NCI-H1417 treated with DMSO at 0.1 percent for 48 hours (cell line): ENCODE results near the gene CAPN12.

Source experiments
- DNase-seq: peaks from one replicate; lab custom pipeline; 2025; lab: John Stamatoyannopoulos, UW

CAPN12 gene

GRCh38 chr19:38709671-38710415 is 34.4 kb downstream of the CAPN12 start:
- DNase-seq, result no peak

DNA sequence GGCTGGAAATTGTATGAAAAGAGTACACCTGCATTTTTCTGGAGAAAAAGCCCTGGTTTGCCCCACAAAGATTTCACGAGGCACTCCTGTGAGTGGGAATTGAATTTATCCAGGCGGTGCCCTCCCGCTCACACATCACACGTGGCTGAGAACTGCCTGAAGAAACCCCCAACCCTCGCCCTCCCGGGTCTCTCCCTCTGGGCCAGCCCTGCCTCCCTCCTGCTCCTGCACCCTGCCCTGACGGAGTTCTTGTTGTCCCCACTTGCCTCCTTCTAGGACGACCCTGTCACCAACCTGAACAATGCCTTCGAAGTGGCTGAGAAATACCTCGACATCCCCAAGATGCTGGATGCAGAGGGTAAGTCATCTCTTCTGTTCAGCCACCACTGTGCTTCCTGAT is 35.2 kb downstream of the CAPN12 start:
- no peak for DNase-seq

DNA sequence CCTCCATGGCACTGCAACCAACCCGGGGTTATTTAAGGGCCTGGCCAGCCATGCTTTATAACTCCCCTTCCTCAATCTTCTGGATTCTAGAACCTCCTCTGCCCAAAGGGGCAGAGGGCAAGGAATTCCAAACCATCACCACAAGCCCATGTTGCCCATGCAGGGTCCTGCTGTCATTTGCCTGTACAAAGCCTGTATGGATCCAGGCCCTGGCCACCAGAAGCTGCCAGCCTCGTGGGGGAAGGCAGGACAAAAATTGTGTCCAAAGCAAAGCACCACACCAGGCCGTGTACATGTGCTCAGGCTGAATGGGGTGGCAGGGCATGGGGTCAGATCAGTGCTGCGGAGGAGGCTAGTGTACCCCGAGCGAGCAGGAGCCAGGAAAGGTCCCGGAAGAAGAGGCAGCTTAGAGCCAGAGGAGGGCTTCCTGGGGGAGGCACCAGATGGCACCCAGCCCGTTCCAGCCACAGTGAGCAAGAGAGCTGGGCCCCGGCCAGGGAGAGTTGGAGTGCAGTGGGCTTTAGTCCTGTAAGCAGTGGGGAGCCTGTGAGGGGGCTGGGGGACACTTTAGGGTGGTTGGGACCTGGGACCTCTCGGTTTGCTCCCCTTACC is 35.8 kb downstream of the CAPN12 start:
- DNase-seq, result no peak

GRCh38 chr19:38707512-38708114 is 36.7 kb downstream of the CAPN12 start:
- no peak for DNase-seq

DNA sequence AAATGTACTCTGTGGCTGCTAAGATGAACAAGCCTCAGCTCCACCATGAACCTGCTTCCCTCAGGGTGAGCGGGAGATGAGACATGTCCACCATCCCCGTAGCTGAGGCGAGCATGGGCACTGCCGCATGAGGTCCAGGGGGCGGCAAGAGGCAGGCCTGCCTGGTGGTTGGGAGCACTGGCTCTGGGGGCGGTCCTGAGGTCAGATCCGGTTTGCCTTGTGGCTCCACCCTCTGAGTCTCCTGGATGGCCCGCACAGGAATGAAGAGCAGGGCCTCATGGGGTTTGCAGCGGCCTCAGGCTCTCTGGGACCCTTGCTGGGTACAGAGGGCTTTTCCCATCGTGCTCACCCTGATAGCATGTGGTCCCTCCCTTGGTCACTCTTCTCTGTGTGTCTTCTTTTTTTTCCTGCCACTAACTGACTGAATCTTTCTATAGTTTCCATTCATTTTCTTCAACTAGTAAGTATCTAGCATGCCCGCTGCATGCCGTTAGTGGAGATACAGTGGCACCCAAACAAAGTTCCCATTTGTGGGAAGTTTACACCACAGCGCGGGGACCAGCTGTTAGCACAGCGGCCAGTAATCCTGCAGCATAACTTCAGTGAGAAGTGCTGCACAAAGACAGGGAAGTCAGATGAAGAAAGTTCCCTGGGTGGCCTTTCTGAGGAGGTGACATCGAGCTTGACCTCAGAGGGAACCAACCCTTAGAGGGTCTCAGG is 37.3 kb downstream of the CAPN12 start:
- DNase-seq, result no peak

GRCh38 chr19:38705197-38706019 is 38.9 kb downstream of the CAPN12 start:
- DNase-seq, result no peak

- no peak for DNase-seq
Observed at GRCh38 chr19:38704488-38705026, 39.7 kb downstream of the CAPN12 start.

- DNase-seq, result no peak
Observed at GRCh38 chr19:38703509-38703908, 40.8 kb downstream of the CAPN12 start.

- DNase-seq, result no peak
Observed at GRCh38 chr19:38702278-38702677, 42.0 kb downstream of the CAPN12 start.

DNA sequence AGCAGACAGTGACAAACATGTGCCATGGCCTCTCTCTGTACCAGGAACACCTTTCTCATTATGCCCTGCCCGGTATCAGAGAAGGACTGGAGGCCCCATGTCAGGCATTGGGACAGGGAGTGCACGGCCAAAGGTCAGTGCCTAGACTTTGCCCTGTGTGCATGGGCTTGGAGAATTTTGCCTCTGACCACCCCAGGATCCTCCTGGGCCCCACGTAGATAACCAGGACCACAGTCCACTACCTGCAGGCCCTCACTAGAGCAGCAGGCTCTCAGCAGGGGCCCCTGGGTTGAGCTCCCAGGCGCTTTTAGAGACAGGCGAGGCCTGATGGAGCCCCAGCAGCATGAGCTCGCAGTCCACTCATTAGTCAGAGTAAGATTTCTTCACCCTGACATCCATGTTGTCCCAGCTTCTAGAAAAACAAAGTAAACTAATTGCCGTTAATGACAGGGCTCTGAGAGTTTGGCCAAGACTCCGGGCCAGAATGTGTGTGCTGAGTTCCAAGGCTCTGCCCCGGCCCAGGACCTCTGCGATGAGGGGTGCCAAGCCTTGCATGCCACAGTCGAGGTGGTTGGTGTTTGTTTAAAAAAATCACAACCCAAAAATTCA is 42.7 kb downstream of the CAPN12 start:
- no peak for DNase-seq

DNA sequence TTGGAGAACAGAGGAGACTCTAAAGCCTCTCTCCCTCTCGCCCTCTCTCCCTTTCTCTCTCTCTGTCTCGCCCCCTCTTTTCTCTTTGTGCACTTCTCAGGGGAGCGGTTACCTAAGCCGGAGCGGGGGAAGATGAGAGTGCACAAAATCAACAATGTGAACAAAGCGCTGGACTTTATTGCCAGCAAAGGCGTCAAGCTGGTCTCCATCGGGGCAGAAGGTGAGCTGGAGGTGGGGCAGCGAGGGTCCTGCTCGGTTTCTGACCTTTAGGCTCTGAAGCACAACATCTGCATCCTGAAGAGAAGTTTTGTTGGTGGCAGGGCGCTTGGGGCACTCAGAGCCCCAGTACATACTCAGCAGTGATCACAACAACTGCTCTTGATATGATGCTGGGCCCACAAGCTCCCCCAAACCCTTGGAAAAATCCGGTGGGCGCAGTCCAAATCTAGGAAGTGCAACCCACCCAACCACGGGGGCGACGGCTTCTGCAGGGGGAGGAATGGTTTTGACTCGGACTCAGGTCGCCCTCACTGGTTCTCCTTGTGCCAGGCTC is 43.3 kb downstream of the CAPN12 start:
- DNase-seq, result no peak

DNA sequence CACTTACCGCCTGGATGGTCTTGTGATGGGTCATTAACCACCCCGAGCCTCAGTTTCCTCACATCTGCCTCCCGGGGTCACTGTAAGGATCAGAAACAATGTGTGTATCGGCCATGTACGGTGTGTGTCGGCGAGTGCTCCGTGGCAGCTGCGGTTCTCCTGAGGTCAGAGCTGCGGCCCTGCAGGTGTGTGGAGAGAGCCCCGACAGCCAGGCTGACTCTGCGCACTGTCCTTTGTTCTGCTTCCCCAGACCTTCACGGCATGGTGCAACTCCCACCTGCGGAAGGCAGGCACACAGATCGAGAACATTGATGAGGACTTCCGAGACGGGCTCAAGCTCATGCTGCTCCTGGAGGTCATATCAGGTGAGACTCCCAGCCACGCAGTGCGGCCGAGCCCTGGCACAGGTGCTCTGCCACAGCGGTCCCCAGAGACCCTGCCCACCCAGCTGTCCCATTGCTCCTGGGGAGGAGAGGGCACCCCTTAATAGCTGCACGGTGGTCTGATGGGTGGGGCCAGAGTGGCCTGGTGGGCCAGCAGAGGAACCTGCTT is 43.8 kb downstream of the CAPN12 start:
- DNase-seq, result no peak

DNA sequence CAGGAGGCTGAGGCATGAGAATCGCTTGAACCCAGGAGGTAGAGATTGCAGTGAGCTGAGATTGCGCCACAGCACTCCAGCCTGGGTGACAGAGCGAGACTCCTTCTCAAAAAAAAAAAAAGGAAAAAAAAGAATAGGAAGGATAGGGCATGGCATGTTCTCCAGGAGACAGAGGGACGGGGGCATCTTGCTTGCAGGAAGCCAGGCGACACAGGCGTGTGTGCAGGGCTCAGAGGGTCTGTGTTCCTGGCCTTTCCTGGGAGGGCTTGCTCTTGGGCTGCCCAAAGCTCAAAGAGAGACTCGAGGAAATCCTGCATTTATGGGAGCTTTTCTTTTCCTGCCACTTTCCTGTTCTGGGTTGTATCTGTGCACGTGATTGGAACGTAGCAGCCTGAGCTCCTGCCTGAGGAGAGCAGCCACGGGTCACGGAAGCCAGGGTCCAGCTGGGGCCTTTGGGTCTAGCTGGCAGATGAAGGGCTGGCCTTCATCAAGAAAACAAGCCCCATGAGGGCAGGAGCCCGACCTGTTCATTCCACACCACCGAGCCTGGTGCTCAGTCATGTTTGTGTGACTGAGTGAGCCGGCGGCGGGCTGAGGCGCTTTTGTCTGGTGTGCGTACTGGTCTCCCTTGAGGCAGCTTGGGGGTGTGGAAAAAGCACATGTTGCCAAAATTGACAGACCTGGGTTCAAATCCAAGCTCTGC is 44.5 kb downstream of the CAPN12 start:
- DNase-seq, result no peak

GRCh38 chr19:38699027-38699346 is 45.3 kb downstream of the CAPN12 start:
- DNase-seq, result no peak

GRCh38 chr19:38698225-38699026 is 45.8 kb downstream of the CAPN12 start:
- no peak for DNase-seq

GRCh38 chr19:38697641-38698071 is 46.6 kb downstream of the CAPN12 start:
- no peak for DNase-seq

- no peak for DNase-seq
Observed at GRCh38 chr19:38697197-38697596, 47.1 kb downstream of the CAPN12 start.

DNA sequence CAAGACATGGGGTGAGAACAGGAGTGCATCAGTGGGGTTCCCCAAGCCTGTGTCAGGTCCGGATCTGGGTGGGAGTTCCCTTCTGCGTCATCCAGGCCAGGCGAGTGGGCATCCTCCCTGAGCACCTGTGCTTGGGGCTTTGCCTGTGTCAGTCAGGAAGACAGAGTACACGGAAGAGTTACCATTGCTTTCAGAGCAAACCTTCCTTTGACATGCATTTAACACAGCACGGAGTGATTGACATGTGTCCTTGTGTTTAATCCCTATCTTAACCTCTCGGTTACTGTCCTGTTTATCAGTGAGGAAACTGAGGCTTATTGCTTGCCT is 47.6 kb downstream of the CAPN12 start:
- DNase-seq, result no peak
